Tongue (tissue), 2 donors: ENCODE measurements around the gene ABCF3. TPM values are rescaled to one million over a fixed set of nuclear protein-coding genes. Genes with fewer than 3 reads are reported as not detected.
"Not testable (repeated sequence)": the region's sequence is repeated elsewhere in the genome, so short reads cannot be mapped to it uniquely, and the experiment has no call there.

Experiments
- DNase-seq: peaks from one replicate; pipeline ENCODE4 v3.0.0-alpha.2; 2015
- total RNA-seq: library from RNA; depleted of rRNA; stranded (reverse); fragments of >200 nt; gene quantifications from one replicate; pipeline ENCODE4 v1.2.3, GENCODE V29; 2014

Gene ABCF3, protein sequence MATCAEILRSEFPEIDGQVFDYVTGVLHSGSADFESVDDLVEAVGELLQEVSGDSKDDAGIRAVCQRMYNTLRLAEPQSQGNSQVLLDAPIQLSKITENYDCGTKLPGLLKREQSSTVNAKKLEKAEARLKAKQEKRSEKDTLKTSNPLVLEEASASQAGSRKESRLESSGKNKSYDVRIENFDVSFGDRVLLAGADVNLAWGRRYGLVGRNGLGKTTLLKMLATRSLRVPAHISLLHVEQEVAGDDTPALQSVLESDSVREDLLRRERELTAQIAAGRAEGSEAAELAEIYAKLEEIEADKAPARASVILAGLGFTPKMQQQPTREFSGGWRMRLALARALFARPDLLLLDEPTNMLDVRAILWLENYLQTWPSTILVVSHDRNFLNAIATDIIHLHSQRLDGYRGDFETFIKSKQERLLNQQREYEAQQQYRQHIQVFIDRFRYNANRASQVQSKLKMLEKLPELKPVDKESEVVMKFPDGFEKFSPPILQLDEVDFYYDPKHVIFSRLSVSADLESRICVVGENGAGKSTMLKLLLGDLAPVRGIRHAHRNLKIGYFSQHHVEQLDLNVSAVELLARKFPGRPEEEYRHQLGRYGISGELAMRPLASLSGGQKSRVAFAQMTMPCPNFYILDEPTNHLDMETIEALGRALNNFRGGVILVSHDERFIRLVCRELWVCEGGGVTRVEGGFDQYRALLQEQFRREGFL
- 77.6 TPM for total RNA-seq

DNA sequence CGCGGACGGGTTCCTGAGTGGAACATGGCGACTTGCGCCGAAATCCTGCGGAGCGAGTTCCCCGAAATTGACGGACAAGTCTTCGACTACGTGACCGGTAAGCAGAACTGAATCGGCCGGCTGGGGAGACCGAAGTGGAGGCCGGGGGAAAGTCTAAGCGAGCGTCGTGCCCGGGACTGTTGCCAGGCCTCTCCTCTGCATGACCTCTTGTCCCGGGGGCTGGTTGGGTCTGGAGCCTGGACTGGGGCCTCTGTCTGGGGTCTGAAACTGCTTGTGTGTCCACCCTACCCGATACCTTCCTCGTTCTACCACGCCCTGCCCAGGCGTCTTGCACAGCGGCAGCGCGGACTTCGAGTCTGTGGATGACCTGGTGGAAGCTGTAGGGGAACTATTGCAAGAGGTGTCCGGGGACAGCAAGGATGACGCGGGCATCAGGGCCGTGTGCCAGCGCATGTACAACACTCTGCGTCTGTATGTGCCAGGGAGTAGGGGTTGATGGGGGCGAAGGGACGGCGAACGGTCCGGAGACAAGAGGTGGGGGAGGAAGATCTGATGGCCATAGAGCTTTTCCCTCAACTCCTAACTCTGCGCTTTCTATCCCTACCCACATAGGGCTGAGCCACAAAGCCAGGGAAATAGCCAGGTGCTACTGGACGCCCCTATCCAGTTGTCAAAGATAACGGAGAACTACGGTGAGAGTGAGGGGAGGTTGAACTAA is at the start of gene ABCF3:
ABCF3 (plus strand) TSS at position 16 of the 718 bp plus-strand sequence; CDS start at position 25, 9 bp downstream.
- no peak for DNase-seq

DNA sequence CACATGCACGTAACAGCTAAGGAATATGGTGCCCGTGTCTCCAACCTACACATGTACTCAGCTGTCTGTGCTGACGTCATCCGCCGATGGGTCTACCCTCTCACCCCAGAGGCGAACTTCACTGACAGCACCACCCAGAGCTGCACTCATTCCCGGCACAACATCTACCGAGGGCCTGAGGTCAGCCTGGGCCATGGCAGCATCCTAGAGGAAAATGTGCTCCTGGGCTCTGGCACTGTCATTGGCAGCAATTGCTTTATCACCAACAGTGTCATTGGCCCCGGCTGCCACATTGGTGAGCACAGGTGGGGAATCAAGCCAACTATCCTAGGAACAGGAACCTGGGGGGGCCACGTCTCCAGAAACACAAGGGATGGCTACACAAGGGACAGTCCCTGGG is 45.6 kb upstream of the ABCF3 start:
- no peak for DNase-seq

DNA sequence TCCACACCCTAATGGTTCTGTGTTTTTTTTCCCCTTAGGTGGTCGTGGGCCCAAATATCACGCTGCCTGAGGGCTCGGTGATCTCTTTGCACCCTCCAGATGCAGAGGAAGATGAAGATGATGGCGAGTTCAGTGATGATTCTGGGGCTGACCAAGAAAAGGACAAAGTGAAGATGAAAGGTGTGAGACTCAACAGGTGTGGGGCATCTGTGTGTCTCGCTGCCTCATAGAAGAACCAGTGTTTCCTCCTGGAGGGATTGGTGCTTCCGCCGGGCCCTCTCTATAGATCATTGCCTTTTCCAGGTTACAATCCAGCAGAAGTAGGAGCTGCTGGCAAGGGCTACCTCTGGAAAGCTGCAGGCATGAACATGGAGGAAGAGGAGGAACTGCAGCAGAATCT is 43.8 kb upstream of the ABCF3 start:
- no peak for DNase-seq

DNA sequence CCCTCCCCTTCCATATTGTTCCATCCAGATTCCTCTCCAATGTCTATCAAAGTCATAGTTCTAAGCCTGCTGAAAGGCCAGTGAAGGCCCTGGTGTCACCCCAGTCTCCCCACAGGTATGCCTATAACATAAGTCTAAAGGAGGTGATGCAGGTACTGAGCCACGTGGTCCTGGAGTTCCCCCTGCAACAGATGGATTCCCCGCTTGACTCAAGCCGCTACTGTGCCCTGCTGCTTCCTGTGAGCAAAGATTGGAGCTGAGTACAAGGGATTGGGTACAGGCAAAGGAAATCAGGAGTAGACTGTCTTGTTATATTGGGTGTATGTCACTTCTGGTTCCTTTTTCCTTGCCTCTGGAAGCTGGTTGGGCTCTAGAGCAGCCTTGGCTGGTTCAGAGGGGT is 42.7 kb upstream of the ABCF3 start:
- no peak for DNase-seq

DNA sequence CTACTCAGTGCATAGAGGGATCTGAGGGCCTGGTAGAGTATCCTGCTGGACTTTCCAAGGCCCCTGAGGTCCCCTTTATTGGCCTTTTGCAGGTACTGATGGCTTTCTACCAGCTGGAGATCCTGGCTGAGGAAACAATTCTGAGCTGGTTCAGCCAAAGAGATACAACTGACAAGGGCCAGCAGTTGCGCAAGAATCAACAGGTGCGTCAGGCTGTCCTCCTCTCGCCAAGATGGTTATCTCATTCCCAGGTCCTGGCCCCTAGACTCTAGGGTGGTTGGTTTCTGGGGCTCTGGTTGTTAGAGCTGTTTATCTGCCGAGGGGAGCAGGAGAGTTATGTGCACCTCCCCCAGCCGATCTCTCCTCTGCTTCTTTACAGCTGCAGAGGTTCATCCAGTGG is 41.5 kb upstream of the ABCF3 start:
- DNase-seq: no peak

- peak; percentile 80 for DNase-seq
Measured at GRCh38 chr3:184145111-184145524, 40.9 kb upstream of the ABCF3 start.

DNA sequence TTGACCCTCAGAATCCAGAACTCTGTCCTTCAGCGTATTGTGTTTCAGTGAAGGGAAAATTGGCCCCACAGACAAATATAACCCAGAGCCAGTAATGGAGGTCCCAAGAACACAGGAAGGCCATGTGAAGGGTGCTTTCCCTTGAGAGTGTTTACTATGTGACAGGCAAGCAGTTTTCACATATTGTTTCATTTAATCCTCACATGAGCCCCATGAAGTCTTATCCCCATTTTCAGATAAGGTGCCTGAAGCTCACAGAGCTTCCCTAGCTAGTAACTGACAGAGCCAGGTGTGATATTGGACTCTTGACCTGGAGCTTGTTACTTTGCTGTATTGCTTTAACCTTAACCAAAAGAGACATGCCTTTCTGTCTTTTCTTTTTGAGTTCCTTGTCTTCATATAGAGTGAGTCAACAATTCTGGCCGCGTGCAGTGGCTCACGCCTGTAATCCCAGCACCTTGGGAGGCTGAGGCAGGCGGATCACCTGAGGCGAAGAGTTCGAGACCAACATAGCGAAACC is 40.2 kb upstream of the ABCF3 start:
- DNase-seq: no peak

DNA sequence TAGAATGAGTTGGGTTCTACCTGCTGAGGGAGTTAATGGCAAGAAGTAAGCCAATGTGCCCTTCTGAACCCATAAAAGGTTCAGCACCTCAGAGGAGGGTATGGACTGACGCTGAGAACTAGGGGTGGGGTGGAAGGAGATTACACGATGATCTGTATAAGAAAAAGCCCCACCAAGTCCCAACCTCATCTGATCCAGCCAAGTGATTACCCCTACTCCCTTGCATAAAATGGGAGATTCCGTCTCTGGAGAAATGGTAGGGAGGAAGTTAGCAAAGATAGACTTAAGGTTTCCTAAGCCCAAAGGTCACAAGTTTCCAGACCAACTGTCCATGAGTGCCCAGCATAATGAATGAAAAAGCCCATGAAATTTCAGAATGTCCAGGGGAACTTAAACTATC is 37.9 kb upstream of the ABCF3 start:
- DNase-seq: no peak

- DNase-seq: no peak
Measured at GRCh38 chr3:184149123-184149522, 36.9 kb upstream of the ABCF3 start.

DNA sequence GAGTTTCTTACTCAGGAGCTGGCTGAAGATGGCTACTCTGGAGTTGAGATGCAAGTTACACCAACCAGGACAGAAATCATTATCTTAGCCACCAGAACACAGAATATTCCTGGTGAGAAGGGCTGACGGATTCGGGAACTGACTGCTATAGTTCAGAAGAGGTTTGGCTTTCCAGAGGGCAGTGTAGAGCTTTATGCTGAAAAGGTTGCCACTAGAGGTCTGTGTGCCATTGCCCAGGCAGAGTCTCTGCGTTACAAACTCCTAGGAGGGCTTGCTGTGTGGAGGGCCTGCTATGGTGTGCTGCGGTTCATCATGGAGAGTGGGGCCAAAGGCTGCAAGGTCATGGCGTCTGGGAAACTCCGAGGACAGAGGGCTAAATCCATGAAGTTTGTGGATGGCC is 36.2 kb upstream of the ABCF3 start:
- DNase-seq: not testable (repeated sequence)

- peak; percentile 77 for DNase-seq
Measured at GRCh38 chr3:184154885-184155643, 30.9 kb upstream of the ABCF3 start, which contains the start of gene DVL3. Gene DVL3, plus strand, starts transcription at chr3:184155377. Its CDS starts 259 bp downstream, at chr3:184155636.

GRCh38 chr3:184155644-184156521 is 30.1 kb upstream of the ABCF3 start:
- DNase-seq: no peak

DNA sequence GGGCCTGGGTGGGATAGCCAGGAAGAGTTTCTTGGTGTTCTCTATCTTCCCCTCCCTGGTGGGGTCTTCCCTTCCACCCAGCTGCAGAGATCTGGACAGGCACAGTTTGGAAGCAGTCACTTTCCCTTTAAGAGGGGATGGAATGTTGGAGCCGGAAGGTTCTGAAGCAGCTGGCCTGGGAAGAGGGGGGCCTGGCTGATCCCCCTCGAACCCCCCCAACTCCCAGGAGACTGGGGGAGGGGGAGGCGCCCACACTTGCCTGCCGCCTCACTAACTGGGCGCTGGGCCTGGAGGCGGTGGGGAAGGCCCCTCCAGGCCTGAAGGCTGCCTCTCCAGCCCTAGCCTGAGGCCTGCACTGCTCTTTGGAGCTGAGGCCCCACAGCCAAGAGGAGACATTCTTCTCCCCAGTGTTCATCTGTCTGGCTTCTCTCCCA is 29.5 kb upstream of the ABCF3 start:
- peak; percentile 90 for DNase-seq

GRCh38 chr3:184157206-184157605 is 28.8 kb upstream of the ABCF3 start:
- no peak for DNase-seq

DNA sequence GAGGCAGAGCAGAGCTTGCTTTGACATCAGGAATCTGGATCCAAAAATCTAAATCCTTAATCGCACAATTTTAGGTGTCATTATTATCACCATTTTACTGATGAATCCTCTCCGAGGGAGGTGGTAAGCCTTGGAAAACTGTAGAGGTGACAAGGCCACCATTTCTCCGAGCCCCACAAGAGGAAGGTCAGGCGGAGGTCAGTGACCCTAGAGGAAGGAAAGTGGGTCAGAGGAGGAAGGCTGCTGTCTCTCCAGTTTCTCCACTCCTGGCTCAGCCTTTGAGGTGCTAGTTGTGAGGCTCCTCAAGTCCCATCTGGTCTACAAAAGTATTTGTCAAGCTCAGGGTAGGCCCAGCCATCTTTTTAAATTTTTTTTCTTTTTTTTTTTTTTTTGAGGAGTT is 27.6 kb upstream of the ABCF3 start:
- DNase-seq: no peak

DNA sequence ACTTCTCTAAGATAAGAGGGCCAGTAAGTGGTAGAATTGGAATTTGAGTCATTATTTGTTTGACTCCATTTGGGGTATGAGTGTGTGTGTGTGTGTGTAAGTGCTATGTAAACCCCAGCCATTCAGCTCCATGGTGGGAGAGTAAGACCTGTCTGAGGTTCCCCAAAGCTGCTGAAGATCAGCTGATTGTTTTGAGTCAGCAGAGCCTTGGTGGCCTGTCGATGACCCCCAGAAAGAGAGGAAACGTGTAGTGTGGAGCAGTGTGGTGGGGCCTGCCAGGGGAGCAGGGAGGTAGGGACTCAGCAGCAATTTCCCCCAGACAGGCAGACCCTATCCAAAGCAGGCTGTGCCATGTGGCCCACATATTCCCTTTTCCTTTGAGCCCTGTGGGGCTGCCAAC is 25.5 kb upstream of the ABCF3 start:
- no peak for DNase-seq

- DNase-seq: not testable (repeated sequence)
Measured at GRCh38 chr3:184162571-184163070, 23.4 kb upstream of the ABCF3 start.

DNA sequence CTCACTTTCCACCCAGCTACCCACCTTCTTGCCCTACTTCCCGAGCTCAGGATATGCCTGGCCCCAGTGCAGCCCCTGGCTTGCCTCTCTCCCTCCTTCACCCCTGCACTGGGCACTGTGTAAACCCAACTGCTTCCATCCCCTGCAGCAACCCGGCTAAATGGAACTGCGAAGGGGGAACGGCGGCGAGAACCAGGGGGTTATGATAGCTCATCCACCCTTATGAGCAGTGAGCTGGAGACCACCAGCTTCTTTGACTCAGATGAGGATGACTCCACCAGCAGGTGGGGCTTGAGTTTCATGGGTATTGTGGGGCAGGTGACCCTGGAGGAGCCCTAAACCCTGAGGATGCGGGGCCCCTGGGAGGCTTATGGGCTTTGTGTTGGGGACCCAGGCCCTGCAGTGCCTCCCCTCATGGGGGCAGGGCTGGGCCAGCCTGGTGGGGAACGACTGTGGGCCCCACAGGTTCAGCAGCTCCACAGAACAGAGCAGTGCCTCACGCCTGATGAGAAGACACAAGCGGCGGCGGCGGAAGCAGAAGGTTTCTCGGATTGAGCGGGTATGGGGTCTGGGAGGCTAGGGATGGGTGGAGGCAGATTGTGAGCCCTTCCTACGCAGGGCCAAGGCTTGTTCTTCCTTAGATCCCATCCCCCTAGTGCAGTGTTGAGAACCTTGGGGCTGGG is 21.2 kb upstream of the ABCF3 start:
- no peak for DNase-seq

DNA sequence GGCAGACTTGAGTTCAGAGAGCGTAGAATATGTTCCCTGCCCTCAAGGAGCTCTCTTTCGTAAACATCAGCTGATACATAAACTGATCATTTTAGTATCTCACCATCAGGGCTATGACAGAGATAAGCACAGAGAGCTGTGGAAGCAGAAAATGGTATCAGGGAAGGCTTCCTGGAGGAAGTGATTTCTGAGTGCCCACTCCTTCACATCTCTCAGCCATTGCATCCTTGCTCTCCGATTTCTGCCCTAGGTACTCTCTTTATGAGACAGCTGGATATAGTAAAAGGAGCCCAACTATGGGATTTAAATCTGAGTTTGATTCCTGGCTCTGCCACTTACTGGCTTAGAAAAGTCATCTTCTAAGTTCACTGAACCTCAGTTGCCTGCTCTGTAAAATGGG is 20.5 kb upstream of the ABCF3 start:
- DNase-seq: no peak

GRCh38 chr3:184166671-184167070 is 19.3 kb upstream of the ABCF3 start:
- no peak for DNase-seq
